HUES64 (cell line): ENCODE measurements around the gene MBD3L3.
"Not testable (repeated sequence)": the region's sequence is repeated elsewhere in the genome, so short reads cannot be mapped to it uniquely, and the experiment has no call there.

ENCODE experiments used
- H3K27ac ChIP-seq: 2 replicates; pipeline ENCODE4 v1.7.0; 2013; ENCODE audit warnings: low read depth, low read length, inconsistent platforms
- H3K27me3 ChIP-seq: 2 replicates; pipeline ENCODE4 v1.6.1; 2013; ENCODE audit warnings: mild to moderate bottlenecking, low read length; ENCODE audit not compliant: insufficient read depth
- H3K36me3 ChIP-seq: 2 replicates; pipeline ENCODE4 v1.6.1; 2013; ENCODE audit warnings: mild to moderate bottlenecking, low read length; ENCODE audit not compliant: insufficient read depth
- H3K4me1 ChIP-seq: 2 replicates; pipeline ENCODE4 v1.6.1; 2013; ENCODE audit warnings: mild to moderate bottlenecking, low read length, moderate library complexity; ENCODE audit not compliant: insufficient read depth
- H3K4me3 ChIP-seq: 2 replicates; pipeline ENCODE4 v1.5.1; 2013; ENCODE audit warnings: mild to moderate bottlenecking, low read length, moderate library complexity
- H3K9ac ChIP-seq: 2 replicates; pipeline ENCODE4 v1.6.1; 2013; ENCODE audit warnings: mild to moderate bottlenecking, low read depth, low read length
- H3K9me3 ChIP-seq: 2 replicates; pipeline ENCODE4 v1.6.1; 2013; ENCODE audit warnings: low read depth, low read length; ENCODE audit not compliant: insufficient read depth
- WGBS: fragments of 150-250, 120-280 bp; methylation state at CpG from one replicate; pipeline ENCODE4 v1.1.7; 2013; ENCODE audit warnings: missing lambda C conversion rate; 5-methylcytosine and 5-hydroxymethylcytosine counted together

The MBD3L3 gene

DNA sequence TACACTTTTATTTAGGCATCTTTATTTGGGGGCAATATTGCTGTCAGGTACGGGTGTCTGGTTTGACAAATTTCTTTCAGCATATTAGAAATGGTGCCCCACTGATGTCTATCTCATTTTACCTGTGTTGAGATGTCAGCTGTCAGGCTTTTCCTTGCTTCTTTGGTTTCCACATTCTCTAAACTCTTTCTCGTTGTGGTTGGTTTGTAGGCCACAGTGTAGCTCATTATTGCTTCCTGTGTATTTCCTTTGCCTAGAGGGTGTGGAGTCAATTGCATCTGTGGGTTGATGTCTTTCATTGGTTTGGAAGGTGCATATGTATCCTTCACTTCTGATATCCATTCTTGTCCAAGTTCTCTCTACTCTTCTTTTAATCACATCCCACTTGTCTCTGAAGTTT is 1.5 kb upstream of the MBD3L3 start:
- H3K9ac ChIP-seq, H3K4me1 ChIP-seq, H3K27me3 ChIP-seq, H3K36me3 ChIP-seq, H3K27ac ChIP-seq, H3K4me3 ChIP-seq: not testable (repeated sequence)
- 100% methylated on average over 1 of the region's 2 CpGs for WGBS
- peaks cover 12% of the 10 kb centered on the region for H3K9me3 ChIP-seq

DNA sequence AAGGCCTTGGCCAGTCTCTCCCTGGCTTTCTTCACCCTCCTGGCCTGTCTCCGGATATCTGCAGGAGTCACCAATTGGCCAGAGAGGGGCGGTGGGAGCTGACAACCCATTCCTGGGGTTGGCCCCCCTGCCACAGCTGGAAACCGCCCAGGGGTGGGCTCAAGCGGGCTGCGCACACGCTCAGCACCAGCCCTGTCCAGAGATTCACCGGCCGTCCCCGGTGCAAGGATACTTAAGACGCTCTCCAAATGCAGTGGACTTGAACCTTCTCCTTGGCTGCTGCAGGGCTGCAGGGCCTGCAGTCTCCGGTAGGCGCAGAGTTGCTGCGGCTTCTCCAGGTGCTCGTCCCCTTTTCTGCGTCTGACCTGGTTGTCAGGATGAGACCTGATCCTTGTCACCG is 2.1 kb downstream of the MBD3L3 start:
- H3K4me1 ChIP-seq, H3K4me3 ChIP-seq, H3K36me3 ChIP-seq, H3K27me3 ChIP-seq, H3K9ac ChIP-seq, H3K27ac ChIP-seq, H3K9me3 ChIP-seq: not testable (repeated sequence)
- WGBS = 92% methylated on average over 7 of the region's 16 CpGs

DNA sequence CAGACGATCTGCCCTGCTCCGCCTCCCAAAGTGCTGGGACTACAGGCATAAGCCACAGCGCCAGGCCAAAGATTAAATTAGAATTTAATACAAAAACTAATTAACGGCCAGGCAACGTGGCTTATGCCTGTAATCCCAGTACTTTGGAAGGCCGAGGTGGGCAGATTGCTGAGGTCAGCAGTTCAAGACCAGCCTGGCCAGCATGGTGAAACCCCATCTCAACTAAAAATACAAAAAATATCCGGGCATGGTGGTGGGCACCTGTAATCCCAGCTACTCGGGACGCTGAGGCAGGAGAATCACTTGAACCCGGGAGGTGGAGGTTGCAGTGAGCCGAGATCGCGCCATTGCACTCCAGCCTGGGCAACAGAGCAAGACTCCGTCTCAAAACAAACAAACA is 2.8 kb downstream of the MBD3L3 start:
- H3K27ac ChIP-seq, H3K9ac ChIP-seq, H3K27me3 ChIP-seq, H3K36me3 ChIP-seq, H3K9me3 ChIP-seq, H3K4me1 ChIP-seq, H3K4me3 ChIP-seq: not testable (repeated sequence)
- WGBS = 94% methylated on average over 9 of the region's 14 CpGs

DNA sequence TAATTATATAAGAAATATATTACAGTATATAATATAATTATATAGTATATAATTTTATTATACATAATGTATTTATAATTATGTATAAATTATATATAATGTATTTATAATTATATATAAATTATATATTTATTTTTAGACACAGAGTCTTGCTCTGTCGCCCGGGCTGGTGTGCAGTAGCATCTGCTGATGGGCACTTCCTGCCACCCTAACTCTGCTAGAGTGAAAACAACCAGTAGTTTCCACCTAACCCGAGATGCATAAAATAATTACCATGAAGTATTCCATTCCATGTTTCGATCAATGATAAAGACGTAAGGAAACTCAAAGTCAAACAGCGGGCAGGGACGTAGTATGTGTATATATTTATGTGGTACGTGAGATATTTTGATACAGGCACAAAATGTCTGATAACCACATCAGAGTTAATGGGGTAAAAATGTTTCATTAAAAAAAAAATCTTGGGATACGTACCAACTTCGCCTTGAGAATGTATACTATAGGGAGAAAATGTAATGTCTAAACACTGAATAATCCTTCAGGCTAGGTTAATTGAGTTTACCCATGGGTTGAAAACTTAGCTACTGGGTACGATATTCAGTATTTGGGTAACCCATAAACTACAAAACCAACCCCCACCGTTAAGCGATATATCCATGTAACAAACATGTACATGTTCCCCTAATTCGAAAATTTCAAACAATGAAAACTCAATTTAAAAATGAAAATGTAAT is 3.7 kb downstream of the MBD3L3 start:
- WGBS = 94% methylated on average over 5 of the region's 14 CpGs
- not testable (repeated sequence) for H3K9ac ChIP-seq, H3K36me3 ChIP-seq, H3K4me1 ChIP-seq, H3K27ac ChIP-seq, H3K4me3 ChIP-seq, H3K9me3 ChIP-seq, H3K27me3 ChIP-seq

DNA sequence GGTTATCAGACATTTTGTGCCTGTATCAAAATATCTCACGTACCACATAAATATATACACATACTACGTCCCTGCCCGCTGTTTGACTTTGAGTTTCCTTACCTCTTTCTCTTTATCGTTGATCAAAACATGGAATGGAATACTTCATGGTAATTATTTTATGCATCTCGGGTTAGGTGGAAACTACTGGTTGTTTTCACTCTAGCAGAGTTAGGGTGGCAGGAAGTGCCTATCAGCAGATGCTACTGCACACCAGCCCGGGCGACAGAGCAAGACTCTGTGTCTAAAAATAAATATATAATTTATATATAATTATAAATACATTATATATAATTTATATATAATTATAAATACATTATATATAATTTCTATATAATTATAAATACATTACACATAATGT is 5.6 kb downstream of the MBD3L3 start:
- not testable (repeated sequence) for H3K36me3 ChIP-seq, H3K4me1 ChIP-seq, H3K9me3 ChIP-seq, H3K27me3 ChIP-seq, H3K9ac ChIP-seq, H3K27ac ChIP-seq, H3K4me3 ChIP-seq
- 93% methylated on average over 4 of the region's 7 CpGs for WGBS

DNA sequence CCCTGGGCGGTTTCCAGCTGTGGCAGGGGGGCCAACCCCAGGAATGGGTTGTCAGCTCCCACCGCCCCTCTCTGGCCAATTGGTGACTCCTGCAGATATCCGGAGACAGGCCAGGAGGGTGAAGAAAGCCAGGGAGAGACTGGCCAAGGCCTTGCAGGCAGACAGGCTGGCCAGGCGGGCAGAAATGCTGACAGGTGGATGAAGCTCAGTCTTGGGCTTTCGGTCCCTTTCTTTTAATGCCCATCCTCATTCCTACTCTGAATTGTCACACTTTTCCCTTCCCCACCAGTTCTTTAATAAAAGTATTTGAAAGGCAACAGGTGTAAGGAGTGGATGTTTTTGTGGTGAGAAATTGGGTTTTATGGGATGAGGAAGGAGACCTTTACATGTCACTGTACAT is 7.1 kb downstream of the MBD3L3 start:
- not testable (repeated sequence) for H3K4me1 ChIP-seq, H3K27ac ChIP-seq, H3K9me3 ChIP-seq, H3K4me3 ChIP-seq, H3K9ac ChIP-seq, H3K27me3 ChIP-seq, H3K36me3 ChIP-seq
- WGBS = no CpG with 5 or more reads among the region's 5 CpGs

DNA sequence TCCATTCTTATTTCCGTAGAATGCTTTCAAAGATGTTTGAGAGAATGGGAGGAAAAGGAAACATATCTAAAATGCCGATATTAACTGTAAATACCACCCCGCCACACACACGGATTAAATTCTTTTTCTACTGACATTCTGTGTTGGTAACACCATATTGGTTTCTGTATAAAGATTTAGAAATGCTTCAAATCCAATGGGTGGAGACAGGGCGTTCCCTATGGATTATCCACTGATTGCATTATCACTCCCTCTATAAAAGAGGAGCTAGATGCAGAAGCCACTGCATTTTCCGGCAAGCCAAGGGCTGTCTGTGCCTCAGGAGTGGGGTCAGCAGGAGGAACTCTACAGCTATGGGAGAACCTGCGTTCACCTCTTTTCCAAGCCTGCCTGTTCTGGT is 9.5 kb downstream of the MBD3L3 start, which contains the start of gene MBD3L2:
Gene MBD3L2, plus strand, starts transcription at position 301 of the 400 bp plus-strand sequence. Its CDS starts 53 bp downstream, at position 354.
- H3K27ac ChIP-seq, H3K4me3 ChIP-seq, H3K9ac ChIP-seq, H3K36me3 ChIP-seq, H3K27me3 ChIP-seq, H3K4me1 ChIP-seq, H3K9me3 ChIP-seq: not testable (repeated sequence)
- no CpG with 5 or more reads among the region's 7 CpGs for WGBS

DNA sequence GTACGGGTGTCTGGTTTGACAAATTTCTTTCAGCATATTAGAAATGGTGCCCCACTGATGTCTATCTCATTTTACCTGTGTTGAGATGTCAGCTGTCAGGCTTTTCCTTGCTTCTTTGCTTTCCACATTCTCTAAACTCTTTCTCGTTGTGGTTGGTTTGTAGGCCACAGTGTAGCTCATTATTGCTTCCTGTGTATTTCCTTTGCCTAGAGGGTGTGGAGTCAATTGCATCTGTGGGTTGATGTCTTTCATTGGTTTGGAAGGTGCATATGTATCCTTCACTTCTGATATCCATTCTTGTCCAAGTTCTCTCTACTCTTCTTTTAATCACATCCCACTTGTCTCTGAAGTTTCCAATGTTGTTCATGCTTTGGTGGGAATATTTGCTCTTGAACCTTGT is 16.9 kb downstream of the MBD3L3 start:
- not testable (repeated sequence) for H3K27me3 ChIP-seq, H3K4me1 ChIP-seq, H3K9ac ChIP-seq, H3K4me3 ChIP-seq, H3K36me3 ChIP-seq, H3K27ac ChIP-seq, H3K9me3 ChIP-seq
- whole genome bisulfite sequencing = no CpG with 5 or more reads among the region's 2 CpGs

DNA sequence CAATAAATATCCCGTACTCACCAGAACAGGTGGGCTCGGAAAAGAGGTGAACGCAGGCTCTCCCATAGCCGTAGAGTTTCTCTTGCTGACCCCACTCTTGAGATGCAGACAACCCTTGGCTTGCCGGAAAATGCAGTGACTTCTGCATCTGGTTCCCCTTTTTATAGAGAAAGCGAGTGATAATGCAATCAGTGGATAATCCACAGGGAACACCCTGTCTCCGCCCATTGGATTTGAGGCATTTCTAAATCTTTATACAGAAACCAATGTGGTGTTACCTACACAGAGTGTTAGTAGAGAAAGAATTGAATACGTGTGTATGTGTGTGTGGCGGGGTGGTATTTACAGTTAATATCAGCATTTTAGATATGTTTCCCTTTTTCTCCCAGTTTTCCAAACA is 18.4 kb downstream of the MBD3L3 start, which contains the start of gene MBD3L4:
Gene MBD3L4, minus strand, starts transcription at position 101 of the 400 bp plus-strand sequence. Its CDS starts 35 bp downstream, at position 66.
- not testable (repeated sequence) for H3K4me3 ChIP-seq, H3K27me3 ChIP-seq, H3K9ac ChIP-seq, H3K36me3 ChIP-seq, H3K9me3 ChIP-seq, H3K27ac ChIP-seq, H3K4me1 ChIP-seq
- no CpG with 5 or more reads among the region's 9 CpGs for WGBS

DNA sequence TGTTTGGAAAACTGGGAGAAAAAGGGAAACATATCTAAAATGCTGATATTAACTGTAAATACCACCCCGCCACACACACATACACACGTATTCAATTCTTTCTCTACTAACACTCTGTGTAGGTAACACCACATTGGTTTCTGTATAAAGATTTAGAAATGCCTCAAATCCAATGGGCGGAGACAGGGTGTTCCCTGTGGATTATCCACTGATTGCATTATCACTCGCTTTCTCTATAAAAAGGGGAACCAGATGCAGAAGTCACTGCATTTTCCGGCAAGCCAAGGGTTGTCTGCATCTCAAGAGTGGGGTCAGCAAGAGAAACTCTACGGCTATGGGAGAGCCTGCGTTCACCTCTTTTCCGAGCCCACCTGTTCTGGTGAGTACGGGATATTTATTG is 28.2 kb downstream of the MBD3L3 start, which contains the start of gene MBD3L5:
Gene MBD3L5, plus strand, starts transcription at position 301 of the 400 bp plus-strand sequence. Its CDS starts 34 bp downstream, at position 335.
- H3K9me3 ChIP-seq, H3K27ac ChIP-seq, H3K27me3 ChIP-seq, H3K9ac ChIP-seq, H3K36me3 ChIP-seq, H3K4me3 ChIP-seq, H3K4me1 ChIP-seq: not testable (repeated sequence)
- no CpG with 5 or more reads among the region's 9 CpGs for WGBS

DNA sequence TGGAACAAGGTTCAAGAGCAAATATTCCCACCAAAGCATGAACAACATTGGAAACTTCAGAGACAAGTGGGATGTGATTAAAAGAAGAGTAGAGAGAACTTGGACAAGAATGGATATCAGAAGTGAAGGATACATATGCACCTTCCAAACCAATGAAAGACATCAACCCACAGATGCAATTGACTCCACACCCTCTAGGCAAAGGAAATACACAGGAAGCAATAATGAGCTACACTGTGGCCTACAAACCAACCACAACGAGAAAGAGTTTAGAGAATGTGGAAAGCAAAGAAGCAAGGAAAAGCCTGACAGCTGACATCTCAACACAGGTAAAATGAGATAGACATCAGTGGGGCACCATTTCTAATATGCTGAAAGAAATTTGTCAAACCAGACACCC is 29.7 kb downstream of the MBD3L3 start:
- not testable (repeated sequence) for H3K9ac ChIP-seq, H3K4me1 ChIP-seq, H3K27me3 ChIP-seq, H3K27ac ChIP-seq, H3K4me3 ChIP-seq, H3K36me3 ChIP-seq, H3K9me3 ChIP-seq
- no CpG with 5 or more reads among the region's 1 CpG for WGBS

DNA sequence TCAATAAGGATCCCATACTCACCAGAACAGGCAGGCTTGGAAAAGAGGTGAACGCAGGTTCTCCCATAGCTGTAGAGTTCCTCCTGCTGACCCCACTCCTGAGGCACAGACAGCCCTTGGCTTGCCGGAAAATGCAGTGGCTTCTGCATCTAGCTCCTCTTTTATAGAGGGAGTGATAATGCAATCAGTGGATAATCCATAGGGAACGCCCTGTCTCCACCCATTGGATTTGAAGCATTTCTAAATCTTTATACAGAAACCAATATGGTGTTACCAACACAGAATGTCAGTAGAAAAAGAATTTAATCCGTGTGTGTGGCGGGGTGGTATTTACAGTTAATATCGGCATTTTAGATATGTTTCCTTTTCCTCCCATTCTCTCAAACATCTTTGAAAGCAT is 37.1 kb downstream of the MBD3L3 start, which contains the start of gene MBD3L2B:
Gene MBD3L2B, minus strand, starts transcription at position 101 of the 400 bp plus-strand sequence. Its CDS starts 34 bp downstream, at position 67.
- not testable (repeated sequence) for H3K9ac ChIP-seq, H3K4me1 ChIP-seq, H3K27me3 ChIP-seq, H3K4me3 ChIP-seq, H3K27ac ChIP-seq, H3K36me3 ChIP-seq
- H3K9me3 ChIP-seq = peaks cover 19% of the 10 kb centered on the region
- WGBS = no CpG with 5 or more reads among the region's 6 CpGs
